Measurements from ENCODE around the gene GOLGA6L9. TPM values are rescaled to one million over a fixed set of nuclear protein-coding genes. Genes with fewer than 3 reads are reported as not detected.
"Not testable (repeated sequence)": the region's sequence is repeated elsewhere in the genome, so short reads cannot be mapped to it uniquely, and the experiment has no call there.

Gene GOLGA6L9
- total RNA-seq, 1 experiment from 2014 or later = 3.9 TPM

DNA sequence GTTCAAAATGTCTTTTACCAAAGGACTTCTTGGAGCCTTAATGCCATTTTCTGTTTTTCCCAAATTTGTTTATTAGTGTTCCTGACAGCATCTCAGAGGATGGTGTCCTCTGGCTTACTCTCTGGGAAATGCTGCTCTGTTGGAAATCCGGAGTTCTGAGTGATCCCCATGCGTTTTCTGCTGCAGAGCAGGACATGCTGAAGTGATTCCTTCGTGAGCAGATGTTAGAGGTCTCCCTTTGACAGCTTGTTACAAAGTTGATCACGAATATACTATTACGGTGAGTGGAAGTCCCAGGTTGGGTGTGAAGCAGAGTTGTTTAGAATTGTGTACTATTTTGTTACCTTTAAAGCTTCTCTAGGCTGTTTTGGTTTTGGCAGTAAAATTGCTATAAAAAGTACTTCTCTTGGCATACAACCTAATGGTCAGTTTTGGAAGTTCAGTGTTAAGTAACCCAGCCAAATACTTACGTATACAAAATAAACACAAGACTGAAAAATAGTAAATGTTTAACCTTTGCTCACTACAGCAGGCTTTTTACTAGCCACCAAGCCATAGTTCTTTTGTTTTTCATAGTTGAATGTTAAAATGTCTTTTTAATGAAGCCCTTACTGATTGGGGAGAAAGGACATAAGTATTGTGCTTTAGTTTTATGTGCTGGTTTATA, 15.0 kb upstream of the GOLGA6L9 start:
- H3K23me2 ChIP-seq (ENCODE audit: insufficient read length, low read depth, low read length, poor library complexity, severe bottlenecking); H3T11ph ChIP-seq (ENCODE audit: low read length); H3K23ac ChIP-seq (ENCODE audit: insufficient read length, low read depth, low read length); H2AK5ac ChIP-seq (ENCODE audit: insufficient read length, low read length); H3K4me2 ChIP-seq (ENCODE audit: insufficient read depth, insufficient read length, low read length); H3K4me1 ChIP-seq (ENCODE audit: insufficient read depth, low read length); H3K27me3 ChIP-seq (ENCODE audit: insufficient read depth, low read length); H4K8ac ChIP-seq (replicated peaks; ENCODE audit: insufficient read length, low read depth, low read length); H4K20me1 ChIP-seq (ENCODE audit: control insufficient read depth, insufficient read depth, insufficient read length); H3K4me3 Mint-ChIP-seq; H2BK12ac ChIP-seq (ENCODE audit: insufficient read length, low read depth, low read length); H4K5ac ChIP-seq (ENCODE audit: insufficient read length, low read depth, low read length); H3K9me3 ChIP-seq (ENCODE audit: control insufficient read depth, low read depth, low read length); DNase-seq; H2BK15ac ChIP-seq (ENCODE audit: low read depth, low read length); H2BK20ac ChIP-seq (ENCODE audit: low read depth, low read length, poor library complexity, severe bottlenecking); H3K79me2 ChIP-seq (ENCODE audit: insufficient read depth, low read length); H3K27ac ChIP-seq (ENCODE audit: insufficient read length, low read depth, low read length); H3K4ac ChIP-seq (ENCODE audit: low read depth, low read length); H3K27me3 Mint-ChIP-seq (ENCODE audit: low read depth); H3K9ac ChIP-seq (ENCODE audit: extremely low read depth, insufficient read length, low read length); H2AFZ ChIP-seq (ENCODE audit: low read length); H3K79me1 ChIP-seq (ENCODE audit: insufficient read depth, low read depth, low read length, poor library complexity, severe bottlenecking); H3K56ac ChIP-seq (ENCODE audit: insufficient read length, low read depth, low read length); H3K14ac ChIP-seq (ENCODE audit: insufficient read depth, low read length); H3K9me3 Mint-ChIP-seq; H4K91ac ChIP-seq (ENCODE audit: insufficient read length, low read depth, low read length); H2BK5ac ChIP-seq (ENCODE audit: insufficient read length, low read length); H3K18ac ChIP-seq (ENCODE audit: insufficient read length, low read depth, low read length); H3K4me1 Mint-ChIP-seq; H2BK120ac ChIP-seq (ENCODE audit: low read depth, low read length, poor library complexity, severe bottlenecking): not testable (repeated sequence)
- TF ChIP-seq, protein P1, sequence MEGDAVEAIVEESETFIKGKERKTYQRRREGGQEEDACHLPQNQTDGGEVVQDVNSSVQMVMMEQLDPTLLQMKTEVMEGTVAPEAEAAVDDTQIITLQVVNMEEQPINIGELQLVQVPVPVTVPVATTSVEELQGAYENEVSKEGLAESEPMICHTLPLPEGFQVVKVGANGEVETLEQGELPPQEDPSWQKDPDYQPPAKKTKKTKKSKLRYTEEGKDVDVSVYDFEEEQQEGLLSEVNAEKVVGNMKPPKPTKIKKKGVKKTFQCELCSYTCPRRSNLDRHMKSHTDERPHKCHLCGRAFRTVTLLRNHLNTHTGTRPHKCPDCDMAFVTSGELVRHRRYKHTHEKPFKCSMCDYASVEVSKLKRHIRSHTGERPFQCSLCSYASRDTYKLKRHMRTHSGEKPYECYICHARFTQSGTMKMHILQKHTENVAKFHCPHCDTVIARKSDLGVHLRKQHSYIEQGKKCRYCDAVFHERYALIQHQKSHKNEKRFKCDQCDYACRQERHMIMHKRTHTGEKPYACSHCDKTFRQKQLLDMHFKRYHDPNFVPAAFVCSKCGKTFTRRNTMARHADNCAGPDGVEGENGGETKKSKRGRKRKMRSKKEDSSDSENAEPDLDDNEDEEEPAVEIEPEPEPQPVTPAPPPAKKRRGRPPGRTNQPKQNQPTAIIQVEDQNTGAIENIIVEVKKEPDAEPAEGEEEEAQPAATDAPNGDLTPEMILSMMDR (conservative IDR thresholded peaks at IDR 0.05) = 0 out of 3 replicates have a peak, but pooled peaks have one; percentile 9
- Mint-ChIP-seq H3K27ac (peak overlapping the region in 2 of 3 experiments; percentile 56 to 64; a peak in 2 of 7 replicates), H3K36me3 (ENCODE audit: insufficient read depth in 1 of 3, low read depth in 3 of 3) (peaks cover 4 to 22% (median 17%) of the 10 kb centered on the region in 3 experiments; a peak in 6 of 7 replicates)
- no CpG with 5 or more reads among the region's 6 CpGs for WGBS (ENCODE audit: extremely low coverage, insufficient read length, low lambda C conversion rate)

DNA sequence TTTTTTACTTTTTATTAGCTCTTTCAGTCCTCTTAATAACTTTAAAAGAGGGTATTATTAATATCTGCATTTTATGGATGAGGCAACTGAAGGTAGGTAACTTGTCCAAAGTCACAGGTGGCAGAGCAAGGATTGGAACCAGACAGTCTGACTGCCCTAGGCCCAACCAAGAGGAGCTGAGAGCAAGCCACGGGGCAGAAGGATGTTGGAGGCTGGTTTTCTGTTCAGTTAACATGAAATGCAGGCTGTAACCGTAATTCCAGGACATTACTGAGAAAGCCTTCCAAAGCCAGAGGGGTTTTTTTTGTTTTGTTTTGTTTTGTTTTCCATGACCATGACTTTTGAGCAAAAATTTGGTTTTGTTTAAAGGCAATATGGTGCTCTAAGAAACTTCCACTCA, 9.1 kb upstream of the GOLGA6L9 start:
- not testable (repeated sequence) for H3T11ph ChIP-seq (ENCODE audit: low read length); H3K4me3 Mint-ChIP-seq; H4K8ac ChIP-seq (replicated peaks; ENCODE audit: insufficient read length, low read depth, low read length); H2BK15ac ChIP-seq (ENCODE audit: low read depth, low read length); H3K79me2 ChIP-seq (ENCODE audit: insufficient read depth, low read length); H4K5ac ChIP-seq (ENCODE audit: insufficient read length, low read depth, low read length); H3K14ac ChIP-seq (ENCODE audit: insufficient read depth, low read length); H4K91ac ChIP-seq (ENCODE audit: insufficient read length, low read depth, low read length); H3K79me1 ChIP-seq (ENCODE audit: insufficient read depth, low read depth, low read length, poor library complexity, severe bottlenecking); H4K20me1 ChIP-seq (ENCODE audit: control insufficient read depth, insufficient read depth, insufficient read length); H3K9ac ChIP-seq (ENCODE audit: extremely low read depth, insufficient read length, low read length); H2BK120ac ChIP-seq (ENCODE audit: low read depth, low read length, poor library complexity, severe bottlenecking); H2BK12ac ChIP-seq (ENCODE audit: insufficient read length, low read depth, low read length); H2AK5ac ChIP-seq (ENCODE audit: insufficient read length, low read length); H3K9me3 ChIP-seq (ENCODE audit: control insufficient read depth, low read depth, low read length); H3K27ac ChIP-seq (ENCODE audit: insufficient read length, low read depth, low read length); H3K4ac ChIP-seq (ENCODE audit: low read depth, low read length); H3K27me3 Mint-ChIP-seq (ENCODE audit: low read depth); H3K23me2 ChIP-seq (ENCODE audit: insufficient read length, low read depth, low read length, poor library complexity, severe bottlenecking); H3K4me1 ChIP-seq (ENCODE audit: insufficient read depth, low read length); H3K4me1 Mint-ChIP-seq; H3K23ac ChIP-seq (ENCODE audit: insufficient read length, low read depth, low read length); H2BK5ac ChIP-seq (ENCODE audit: insufficient read length, low read length); H2AFZ ChIP-seq (ENCODE audit: low read length); DNase-seq; H3K4me2 ChIP-seq (ENCODE audit: insufficient read depth, insufficient read length, low read length); H3K18ac ChIP-seq (ENCODE audit: insufficient read length, low read depth, low read length); H3K56ac ChIP-seq (ENCODE audit: insufficient read length, low read depth, low read length); H3K27ac Mint-ChIP-seq; H2BK20ac ChIP-seq (ENCODE audit: low read depth, low read length, poor library complexity, severe bottlenecking); H3K9me3 Mint-ChIP-seq; H3K27me3 ChIP-seq (ENCODE audit: insufficient read depth, low read length)
- WGBS (ENCODE audit: extremely low coverage, insufficient read length, low lambda C conversion rate) = no CpG with 5 or more reads among the region's 2 CpGs
- H3K36me3 Mint-ChIP-seq (ENCODE audit: insufficient read depth in 1 of 3, low read depth in 3 of 3) = peaks cover 4 to 23% (median 15%) of the 10 kb centered on the region in 3 experiments; a peak in 6 of 7 replicates

All from H9 (cell line).